ENCODE data around the gene SH2D3A.
A peak's percentile ranks its signal among the peaks of the same experiment; 100 is the strongest.
"Not testable (repeated sequence)": the region's sequence is repeated elsewhere in the genome, so short reads cannot be mapped to it uniquely, and the experiment has no call there.

The SH2D3A gene

DNA sequence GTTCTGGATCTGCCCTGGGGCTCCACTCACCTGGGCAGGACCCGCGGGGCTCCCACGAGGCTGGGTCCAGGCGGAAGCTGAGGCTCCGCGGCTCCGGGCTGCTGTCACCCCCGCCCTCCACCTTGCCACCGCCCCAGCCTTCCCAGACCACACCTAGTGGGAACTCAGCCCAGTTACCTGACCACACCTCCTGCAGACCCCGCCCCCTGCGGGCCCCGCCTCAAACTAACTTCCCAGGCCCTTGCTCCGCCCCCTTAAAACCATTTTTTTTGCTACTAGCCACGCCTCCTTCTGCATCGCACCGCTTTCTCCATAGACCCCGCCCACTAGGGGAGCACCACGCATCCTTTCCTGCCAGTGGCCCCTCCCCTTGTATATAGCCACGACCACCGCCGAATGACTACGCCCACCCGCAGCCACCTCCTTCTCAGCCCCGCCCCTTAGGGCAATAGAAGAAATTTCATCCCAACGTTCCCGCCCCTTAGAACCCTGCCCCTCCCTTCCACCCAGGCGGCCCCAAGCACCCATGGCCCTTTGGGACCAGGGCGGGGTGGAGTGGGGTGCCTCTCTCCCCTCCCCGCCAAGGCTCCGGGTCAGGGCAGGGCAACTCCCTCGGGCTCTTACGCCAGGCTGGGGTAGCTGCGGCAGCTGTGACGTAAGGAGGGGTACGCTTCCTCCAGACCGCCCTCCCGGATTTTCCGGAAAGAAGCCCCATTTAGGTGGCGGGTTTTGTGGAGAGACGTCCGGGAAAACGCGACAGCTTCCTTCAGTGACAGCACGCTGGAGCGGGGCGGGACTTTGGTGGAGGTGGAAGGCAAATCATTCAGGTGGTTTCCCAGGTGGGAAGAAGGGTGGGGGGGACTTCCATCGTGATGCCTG, at the start of gene SH2D3A:
SH2D3A (minus strand) TSS at position 79 of the 879 bp plus-strand sequence. CDS start 3,687 bp downstream, outside the sequence.
- Mint-ChIP-seq H3K36me3 (ENCODE audit: low read depth) (peaks cover 5% of the 10 kb centered on the region), H3K9me3 (no peaks in the 10 kb centered on the region), H3K4me1 (ENCODE audit: low read depth) (peaks cover 47% of the 10 kb centered on the region), H3K4me3 (peak within 1 kb of the TSS; percentile 89), H3K27ac (peak within 1 kb of the TSS; percentile 87), H3K27me3 (no peaks in the 10 kb centered on the region)

DNA sequence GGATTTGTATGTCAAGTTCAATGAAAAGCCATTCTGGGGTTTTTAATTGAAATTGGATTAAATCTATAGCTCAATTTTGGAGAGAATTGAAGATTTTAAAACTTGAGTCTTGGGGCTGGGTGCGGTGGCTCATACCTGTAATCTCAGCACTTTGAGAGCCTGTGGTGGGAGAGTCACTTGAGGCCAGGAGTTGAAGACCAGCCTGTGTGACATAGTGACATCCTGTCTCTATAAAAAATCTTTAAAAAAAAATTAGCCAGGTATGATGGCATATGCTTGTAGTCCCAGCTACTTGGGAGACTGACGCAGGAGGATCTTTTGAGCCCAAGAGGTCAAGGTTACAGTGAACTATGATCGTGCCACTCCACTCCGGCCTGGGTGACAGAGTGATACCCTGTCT, 46.4 kb upstream of the SH2D3A start:
- Mint-ChIP-seq H3K4me1 (ENCODE audit: low read depth) (peaks cover 77% of the 10 kb centered on the region), H3K27me3 (no peaks in the 10 kb centered on the region), H3K4me3 (no peak overlapping the region), H3K9me3 (peaks cover 6% of the 10 kb centered on the region), H3K36me3 (ENCODE audit: low read depth) (peaks cover 51% of the 10 kb centered on the region), H3K27ac (peak overlapping the region; percentile 52)

DNA sequence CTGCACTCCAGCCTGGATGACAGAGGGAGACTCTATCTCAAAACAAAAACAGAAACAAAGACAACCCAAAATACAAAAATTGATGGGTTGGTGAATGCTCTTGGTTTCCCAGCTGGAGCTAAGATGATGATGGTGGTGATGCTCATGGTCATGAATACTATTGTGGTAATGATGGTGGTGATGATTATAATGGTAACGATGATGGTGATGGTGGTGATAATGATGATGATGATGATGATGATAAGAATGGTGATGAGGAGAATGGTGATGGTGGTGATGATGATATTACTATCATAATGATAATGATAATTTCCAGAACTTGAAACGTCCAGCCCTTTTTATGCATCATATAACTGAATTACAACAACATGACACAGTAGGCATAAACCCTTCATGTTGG, 45.4 kb upstream of the SH2D3A start:
- peaks cover 50% of the 10 kb centered on the region for H3K36me3 Mint-ChIP-seq (ENCODE audit: low read depth)
- no peak overlapping the region for H3K4me3 Mint-ChIP-seq
- peak overlapping the region; percentile 10 for H3K27ac Mint-ChIP-seq
- H3K4me1 Mint-ChIP-seq (ENCODE audit: low read depth) = peaks cover 77% of the 10 kb centered on the region
- H3K9me3 Mint-ChIP-seq = peaks cover 9% of the 10 kb centered on the region
- H3K27me3 Mint-ChIP-seq = no peaks in the 10 kb centered on the region

DNA sequence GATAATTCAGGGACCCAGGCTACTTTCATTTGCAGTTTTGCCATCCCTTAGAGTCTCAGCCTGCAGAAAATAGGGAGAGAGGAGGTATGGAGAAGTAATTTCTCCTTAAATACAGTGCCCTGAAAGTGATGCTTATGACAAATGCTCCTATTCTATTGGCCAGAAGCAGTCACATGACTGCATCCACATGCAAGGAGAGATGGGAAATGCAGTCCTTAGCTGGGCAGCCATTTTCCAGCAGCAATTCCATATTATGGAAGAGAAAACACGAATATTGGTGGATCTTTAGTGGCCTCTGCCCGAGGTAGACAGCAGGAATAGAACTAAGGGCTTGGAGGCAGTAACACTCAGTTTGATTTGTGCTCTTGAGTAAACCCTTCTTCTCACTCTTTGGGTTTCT, 44.7 kb upstream of the SH2D3A start:
- H3K36me3 Mint-ChIP-seq (ENCODE audit: low read depth) = peaks cover 49% of the 10 kb centered on the region
- H3K27ac Mint-ChIP-seq = no peak overlapping the region
- H3K27me3 Mint-ChIP-seq = no peaks in the 10 kb centered on the region
- H3K9me3 Mint-ChIP-seq = peaks cover 9% of the 10 kb centered on the region
- peaks cover 76% of the 10 kb centered on the region for H3K4me1 Mint-ChIP-seq (ENCODE audit: low read depth)
- H3K4me3 Mint-ChIP-seq = no peak overlapping the region

DNA sequence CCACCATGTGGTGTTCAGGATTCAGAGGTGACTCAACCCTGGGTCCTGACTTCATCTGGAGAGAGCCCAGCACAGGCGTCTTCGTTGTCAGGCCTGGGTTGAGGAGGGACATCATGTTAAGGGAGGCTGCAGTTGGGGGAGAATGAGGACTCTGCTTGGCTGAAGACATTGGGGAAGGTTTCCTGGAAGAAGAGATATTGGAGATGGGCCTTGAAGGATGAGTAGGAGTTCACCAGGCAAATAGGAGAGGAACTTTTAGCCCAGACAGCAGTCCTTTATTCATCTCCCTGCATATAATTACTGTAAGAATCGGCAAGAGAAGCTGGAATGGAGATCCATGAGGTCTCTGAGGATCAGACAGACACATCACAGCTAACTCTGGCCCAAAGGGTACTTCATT, 44.1 kb upstream of the SH2D3A start:
- no peaks in the 10 kb centered on the region for H3K27me3 Mint-ChIP-seq
- no peak overlapping the region for H3K4me3 Mint-ChIP-seq
- no peak overlapping the region for H3K27ac Mint-ChIP-seq
- peaks cover 78% of the 10 kb centered on the region for H3K4me1 Mint-ChIP-seq (ENCODE audit: low read depth)
- peaks cover 9% of the 10 kb centered on the region for H3K9me3 Mint-ChIP-seq
- peaks cover 52% of the 10 kb centered on the region for H3K36me3 Mint-ChIP-seq (ENCODE audit: low read depth)

DNA sequence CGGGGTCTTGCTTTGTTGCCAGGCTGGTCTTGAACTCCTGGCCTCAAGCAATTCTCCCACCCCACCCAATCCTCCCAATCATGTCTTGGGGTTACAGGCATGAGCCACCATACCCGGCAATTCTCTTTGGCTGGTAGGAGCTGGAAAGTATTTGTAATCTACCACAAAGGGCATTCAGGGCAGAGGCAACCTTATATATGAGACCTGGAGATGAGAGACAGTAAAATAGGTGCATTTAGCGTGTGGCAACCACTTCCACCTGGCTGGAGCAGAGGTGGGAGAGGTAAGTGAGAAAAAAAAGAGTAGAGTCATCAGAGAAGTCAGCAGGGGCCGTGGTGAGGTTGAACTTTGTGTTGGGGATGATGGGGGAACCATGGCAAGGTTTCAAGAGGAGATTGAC, 42.0 kb upstream of the SH2D3A start:
- H3K4me1 Mint-ChIP-seq (ENCODE audit: low read depth) = peaks cover 61% of the 10 kb centered on the region
- no peaks in the 10 kb centered on the region for H3K27me3 Mint-ChIP-seq
- H3K9me3 Mint-ChIP-seq = peaks cover 9% of the 10 kb centered on the region
- H3K36me3 Mint-ChIP-seq (ENCODE audit: low read depth) = peaks cover 44% of the 10 kb centered on the region
- H3K4me3 Mint-ChIP-seq = no peak overlapping the region
- peak overlapping the region; percentile 33 for H3K27ac Mint-ChIP-seq

DNA sequence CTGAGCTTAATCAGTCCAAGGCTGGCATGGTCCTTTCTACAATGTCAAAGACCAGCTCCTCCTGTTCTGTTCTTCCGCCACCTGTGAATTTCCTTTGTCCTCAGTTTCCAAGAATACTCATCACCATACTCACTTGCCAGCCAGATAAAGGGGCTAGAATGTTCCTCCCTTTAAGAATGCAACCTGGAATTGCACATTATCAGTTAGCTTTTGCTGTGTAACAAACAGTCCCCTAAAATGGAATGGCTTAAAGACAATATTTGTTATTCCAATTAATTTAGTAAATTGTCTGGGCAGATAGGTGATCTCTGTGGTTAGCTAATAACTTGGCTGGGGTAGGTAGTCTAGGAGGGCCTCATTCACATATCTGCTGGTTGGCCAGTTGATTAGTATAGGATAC, 41.3 kb upstream of the SH2D3A start:
- Mint-ChIP-seq H3K4me3 (no peak overlapping the region), H3K27ac (no peak overlapping the region), H3K36me3 (ENCODE audit: low read depth) (peaks cover 48% of the 10 kb centered on the region), H3K9me3 (peaks cover 9% of the 10 kb centered on the region), H3K4me1 (ENCODE audit: low read depth) (peaks cover 60% of the 10 kb centered on the region), H3K27me3 (no peaks in the 10 kb centered on the region)

DNA sequence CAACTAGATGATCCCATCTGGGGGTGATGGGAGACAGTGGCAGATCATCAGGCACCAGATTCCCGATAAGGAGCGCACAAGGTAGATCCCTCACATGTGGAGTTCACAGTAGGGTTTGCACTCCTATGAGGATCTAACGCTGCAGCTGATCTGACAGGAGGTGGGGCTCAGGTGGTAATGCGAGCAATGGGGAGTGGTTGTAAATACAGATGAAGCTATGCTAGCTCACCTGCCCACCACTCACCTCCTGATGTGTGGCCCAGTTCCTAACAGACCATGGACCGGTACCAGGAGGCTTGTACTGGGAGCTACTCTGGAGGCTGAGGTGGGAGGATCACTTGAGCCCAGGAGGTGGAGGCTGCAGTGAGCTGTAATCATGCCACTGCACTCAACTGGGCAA, 40.1 kb upstream of the SH2D3A start:
- no peak overlapping the region for H3K4me3 Mint-ChIP-seq
- H3K27me3 Mint-ChIP-seq = no peaks in the 10 kb centered on the region
- peaks cover 9% of the 10 kb centered on the region for H3K9me3 Mint-ChIP-seq
- no peak overlapping the region for H3K27ac Mint-ChIP-seq
- H3K36me3 Mint-ChIP-seq (ENCODE audit: low read depth) = peaks cover 40% of the 10 kb centered on the region
- H3K4me1 Mint-ChIP-seq (ENCODE audit: low read depth) = peaks cover 58% of the 10 kb centered on the region

DNA sequence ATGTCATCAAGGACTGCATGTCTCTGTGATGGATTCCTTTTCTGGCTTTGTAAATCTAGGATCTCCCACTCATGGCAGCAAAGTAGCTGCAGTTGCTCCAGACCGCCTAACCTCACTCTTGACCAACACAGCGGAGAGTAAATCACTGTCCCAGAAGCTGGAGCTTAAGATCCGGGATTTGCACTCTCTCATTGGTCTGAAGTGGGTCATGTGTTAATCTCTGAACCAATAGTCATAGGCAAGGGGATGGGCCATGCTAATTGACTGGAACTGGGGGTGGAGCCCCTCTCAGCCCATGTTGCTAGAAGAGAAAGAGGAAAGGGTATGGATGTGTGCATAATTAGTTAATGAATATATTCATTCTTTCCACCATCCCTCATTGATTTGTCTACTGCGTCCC, 39.3 kb upstream of the SH2D3A start:
- peaks cover 32% of the 10 kb centered on the region for H3K36me3 Mint-ChIP-seq (ENCODE audit: low read depth)
- H3K27ac Mint-ChIP-seq = no peak overlapping the region
- no peak overlapping the region for H3K4me3 Mint-ChIP-seq
- H3K4me1 Mint-ChIP-seq (ENCODE audit: low read depth) = peaks cover 51% of the 10 kb centered on the region
- peaks cover 5% of the 10 kb centered on the region for H3K9me3 Mint-ChIP-seq
- no peaks in the 10 kb centered on the region for H3K27me3 Mint-ChIP-seq

DNA sequence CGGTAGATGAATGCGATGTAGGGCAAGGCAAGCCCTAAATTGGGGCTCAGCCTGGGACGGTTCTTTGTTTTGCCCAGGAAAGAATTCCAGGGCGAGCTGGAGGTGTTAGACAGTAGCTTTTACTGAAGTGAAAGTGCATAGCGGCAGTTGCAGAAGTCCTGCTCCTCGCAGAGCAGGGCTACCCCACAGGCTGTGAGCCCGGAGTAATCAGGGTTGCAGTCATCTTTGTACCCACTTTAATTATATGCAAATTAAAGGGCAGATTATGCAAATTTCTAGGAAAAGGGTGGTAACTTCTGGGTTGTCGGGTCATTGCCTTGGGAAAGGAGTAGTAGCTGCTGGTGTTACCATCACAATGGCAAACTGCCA, 35.8 kb upstream of the SH2D3A start:
- Mint-ChIP-seq H3K27ac (peak overlapping the region; percentile 94), H3K9me3 (no peaks in the 10 kb centered on the region)

DNA sequence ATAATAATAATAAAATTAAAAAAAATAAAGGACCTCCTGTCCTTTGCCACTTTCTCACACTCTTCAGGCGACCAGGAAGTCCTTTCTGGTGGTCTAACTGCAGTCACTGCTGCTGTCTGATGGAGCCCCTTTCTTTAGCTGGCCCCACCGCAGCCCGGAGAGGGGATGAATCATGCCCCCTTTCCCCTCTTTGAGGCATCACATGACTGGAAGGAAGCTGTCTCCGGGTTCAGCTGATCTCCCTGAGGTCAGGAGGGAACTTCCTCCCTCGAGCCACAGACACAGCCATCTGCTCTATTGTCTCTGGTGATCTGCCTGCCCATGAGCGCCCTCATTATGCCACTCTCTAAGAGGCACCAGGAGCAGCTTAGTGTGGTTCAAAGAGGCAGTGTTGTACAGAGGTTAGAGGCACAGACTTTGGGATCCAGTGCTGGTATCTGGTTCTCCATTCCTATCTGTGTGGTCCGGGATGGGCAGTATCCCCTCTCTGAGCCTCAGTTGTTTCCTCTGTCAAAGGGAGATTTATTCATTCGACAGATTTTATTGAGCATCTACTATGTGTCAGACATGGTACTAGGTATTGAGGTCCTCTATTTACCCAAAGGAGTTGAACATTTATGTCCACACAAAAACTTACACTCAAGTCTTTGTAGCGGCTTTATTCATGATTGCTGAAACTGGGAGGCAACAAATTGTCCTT, 35.3 kb upstream of the SH2D3A start:
- Mint-ChIP-seq H3K27ac (peak overlapping the region; percentile 94), H3K9me3 (no peaks in the 10 kb centered on the region), H3K36me3 (ENCODE audit: low read depth) (peaks cover 33% of the 10 kb centered on the region), H3K4me1 (ENCODE audit: low read depth) (peaks cover 65% of the 10 kb centered on the region), H3K4me3 (peak overlapping the region; percentile 84), H3K27me3 (no peaks in the 10 kb centered on the region)

More for the DNA sequence above, 35.8 kb upstream of the SH2D3A start:
- Mint-ChIP-seq H3K4me1 (ENCODE audit: low read depth) (peaks cover 59% of the 10 kb centered on the region), H3K36me3 (ENCODE audit: low read depth) (peaks cover 33% of the 10 kb centered on the region), H3K4me3 (peak overlapping the region; percentile 84), H3K27me3 (no peaks in the 10 kb centered on the region)

DNA sequence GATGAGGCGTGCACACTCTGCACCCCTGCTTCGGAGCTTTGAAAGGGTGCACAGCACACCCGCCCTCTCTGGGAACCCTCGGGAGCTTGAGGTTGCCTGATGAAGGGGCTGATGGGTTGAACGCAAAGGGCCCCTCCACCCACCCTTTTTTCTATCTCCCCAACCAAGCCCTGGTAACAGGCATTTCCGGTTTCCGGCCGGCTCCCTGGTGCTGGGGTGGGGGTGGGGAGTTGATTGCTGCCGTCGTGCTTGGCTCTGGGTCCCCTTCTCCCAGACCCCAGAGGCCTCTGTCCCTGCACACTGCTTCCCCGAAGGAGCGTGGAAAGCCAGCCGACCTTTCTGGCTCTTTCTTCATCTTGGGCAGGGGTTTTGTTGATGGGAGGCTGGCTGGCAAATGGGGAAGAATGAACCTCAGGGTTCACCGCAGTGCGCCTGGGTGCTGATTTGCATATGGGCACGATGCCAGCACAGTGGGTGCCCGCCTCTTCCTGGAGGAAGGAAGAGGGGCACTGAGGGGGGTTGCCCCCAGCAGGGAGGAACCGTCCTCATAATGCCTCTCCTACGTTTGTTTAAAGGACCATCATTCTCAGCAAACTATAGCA, 34.4 kb upstream of the SH2D3A start:
- no peaks in the 10 kb centered on the region for H3K27me3 Mint-ChIP-seq

DNA sequence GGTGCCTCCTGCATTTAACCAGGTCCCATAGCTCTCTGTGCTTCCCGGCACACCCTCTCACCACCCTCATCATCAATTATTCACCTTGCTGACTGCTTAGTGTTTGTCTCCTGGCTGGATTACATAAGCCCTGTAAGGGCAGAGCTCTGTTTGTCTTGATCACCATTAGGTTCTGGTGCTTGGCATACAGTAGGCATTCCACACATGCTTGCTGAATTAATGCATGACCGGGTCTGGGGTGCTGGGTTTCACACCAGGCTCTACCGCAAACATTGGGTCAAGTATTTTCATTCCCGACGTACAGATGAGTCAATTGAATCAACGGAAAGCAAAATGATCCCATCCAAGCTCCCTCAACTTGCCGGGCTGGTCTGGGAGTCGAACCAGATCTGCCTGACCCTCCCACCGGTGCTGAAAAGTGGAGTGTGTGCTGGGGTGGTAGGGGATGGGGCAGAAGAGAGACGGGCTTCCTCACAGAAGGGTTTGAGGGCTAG, 33.8 kb upstream of the SH2D3A start:
- Mint-ChIP-seq H3K4me3 (peak overlapping the region; percentile 84), H3K27ac (peak overlapping the region; percentile 94), H3K27me3 (no peaks in the 10 kb centered on the region), H3K36me3 (ENCODE audit: low read depth) (peaks cover 31% of the 10 kb centered on the region), H3K4me1 (ENCODE audit: low read depth) (peaks cover 66% of the 10 kb centered on the region), H3K9me3 (no peaks in the 10 kb centered on the region)

More for the DNA sequence above, 34.4 kb upstream of the SH2D3A start:
- peak overlapping the region; percentile 84 for H3K4me3 Mint-ChIP-seq
- peak overlapping the region; percentile 95 for H3K27ac Mint-ChIP-seq
- H3K9me3 Mint-ChIP-seq = no peaks in the 10 kb centered on the region
- H3K4me1 Mint-ChIP-seq (ENCODE audit: low read depth) = peaks cover 66% of the 10 kb centered on the region
- H3K36me3 Mint-ChIP-seq (ENCODE audit: low read depth) = peaks cover 29% of the 10 kb centered on the region

DNA sequence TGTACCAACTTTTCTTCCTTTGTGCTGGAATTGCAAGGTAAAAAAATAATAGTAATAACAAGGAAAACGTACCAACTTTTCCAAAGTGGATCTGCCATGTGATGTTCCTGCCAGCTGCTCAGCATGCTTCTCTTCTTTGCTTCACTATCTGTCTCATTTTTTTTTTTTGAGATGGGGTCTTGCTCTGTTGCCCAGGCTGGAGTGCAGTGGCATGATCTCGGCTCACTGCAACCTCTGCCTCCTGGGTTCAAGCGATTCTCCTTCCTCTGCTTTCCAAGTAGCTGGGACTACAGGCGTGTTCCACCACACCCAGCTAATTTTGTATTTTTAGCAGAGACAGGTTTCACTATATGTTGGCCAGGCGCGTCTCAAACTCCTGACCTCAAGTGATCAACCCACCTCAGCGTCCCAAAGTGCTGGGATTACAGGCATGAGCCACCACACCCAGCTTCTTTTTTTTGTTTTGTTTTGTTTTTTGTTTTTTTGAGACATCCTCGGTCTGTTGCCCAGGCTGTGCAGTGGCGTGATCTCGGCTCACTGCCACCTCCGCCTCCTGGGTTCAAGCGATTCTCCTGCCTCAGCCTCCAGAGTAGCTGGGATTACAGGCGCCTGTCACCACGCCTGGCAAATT, 33.0 kb upstream of the SH2D3A start:
- H3K27ac Mint-ChIP-seq = peak overlapping the region; percentile 94
- not testable (repeated sequence) for H3K27me3 Mint-ChIP-seq, H3K9me3 Mint-ChIP-seq
- H3K4me1 Mint-ChIP-seq (ENCODE audit: low read depth) = peaks cover 69% of the 10 kb centered on the region
- peaks cover 37% of the 10 kb centered on the region for H3K36me3 Mint-ChIP-seq (ENCODE audit: low read depth)
- H3K4me3 Mint-ChIP-seq = peak overlapping the region; percentile 84

All from stimulated activated naive CD8-positive, alpha-beta T cell treated with anti-CD3 and anti-CD28 coated beads, Interleukin-15, Interleukin-2, amounts not matched to agents 100 ng/mL and 50 ng/mL, for 24 hours (primary cell).